H1 (cell line): ENCODE measurements around the gene KIF13A. TPM values are rescaled to one million over a fixed set of nuclear protein-coding genes. Genes with fewer than 3 reads are reported as not detected.

Experiments
- CTCF ChIA-PET: fragments of 300-600 bp; sonication (Branson Sonifier 250); formaldehyde crosslinking; loops from one replicate; lab custom pipeline; 2021; ENCODE audit not compliant: partially characterized antibody; lab: Charles Lee
- POLR2A ChIA-PET: fragments of 300-600 bp; sonication (Branson Sonifier 250); formaldehyde crosslinking; loops from one replicate; lab custom pipeline; 2021; ENCODE audit warnings: inconsistent platforms; ENCODE audit not compliant: partially characterized antibody; lab: Charles Lee
- DNase-seq, 2 experiments: peaks; one replicate each; pipeline versions ENCODE4 v3.0.0 to v3.0.0-alpha.2; 2010 to 2022; ENCODE audit warnings: low spot score in 2 of 2, low read depth in 1 of 2, mixed read lengths in 1 of 2
- FAIRE-seq: peaks from 2 replicates; lab custom pipeline; 2011; peaks lifted over from hg19 to GRCh38; lab: Jason Lieb, UNC
- H2AFZ ChIP-seq: 2 replicates; pipeline ENCODE4 v1.8.1; 2012; ENCODE audit warnings: low read length, inconsistent platforms
- H2AK5ac ChIP-seq: 2 replicates; pipeline ENCODE4 v1.6.1; 2013; ENCODE audit warnings: low read depth, low read length
- H2BK120ac ChIP-seq: replicated peaks from 2 replicates; pipeline ENCODE3; 2013; ENCODE audit warnings: low read depth, low read length, inconsistent platforms
- H2BK12ac ChIP-seq: 2 replicates; pipeline ENCODE4 v1.6.1; 2013; ENCODE audit warnings: low read depth, low read length
- H2BK15ac ChIP-seq: 2 replicates; pipeline ENCODE4 v1.6.1; 2013; ENCODE audit warnings: low read length
- H2BK20ac ChIP-seq: 2 replicates; pipeline ENCODE4 v1.6.1; 2013; ENCODE audit warnings: low read length
- H2BK5ac ChIP-seq: 2 replicates; pipeline ENCODE4 v1.6.1; 2013; ENCODE audit warnings: low read depth, low read length
- H3K14ac ChIP-seq: 2 replicates; pipeline ENCODE4 v1.6.1; 2013; ENCODE audit warnings: inconsistent platforms; ENCODE audit not compliant: insufficient read length
- H3K18ac ChIP-seq: 2 replicates; pipeline ENCODE4 v1.6.1; 2013; ENCODE audit warnings: low read length; ENCODE audit errors: extremely low read depth
- H3K23ac ChIP-seq: 2 replicates; pipeline ENCODE4 v1.6.1; 2013; ENCODE audit warnings: inconsistent platforms; ENCODE audit not compliant: insufficient read length
- H3K23me2 ChIP-seq: 2 replicates; pipeline ENCODE4 v1.6.1; 2013; ENCODE audit warnings: low read depth, low read length
- H3K27ac ChIP-seq: 2 replicates; pipeline ENCODE4 v1.6.1; 2011; ENCODE audit warnings: low read depth, low read length, inconsistent platforms
- H3K27me3 ChIP-seq, 4 experiments: replicated peaks in 1 of 4; 1 replicate in 1 of 4; 2 replicates in 3 of 4; pipeline versions ENCODE4 v1.6.1 to v1.8.1; 2011 to 2013; ENCODE audit warnings: low read length in 3 of 4, mild to moderate bottlenecking in 3 of 4, inconsistent platforms in 2 of 4, mixed read lengths in 2 of 4, moderate library complexity in 1 of 4; ENCODE audit not compliant: control insufficient read depth in 3 of 4, insufficient read depth in 3 of 4; ENCODE audit errors: extremely low read depth in 1 of 4
- H3K36me3 ChIP-seq, 4 experiments: 2 replicates each; pipeline versions ENCODE4 v1.6.1 to v1.8.1; 2011 to 2013; ENCODE audit warnings: mild to moderate bottlenecking in 4 of 4, low read length in 3 of 4, moderate library complexity in 2 of 4, control low read depth in 1 of 4, inconsistent platforms in 1 of 4; ENCODE audit not compliant: insufficient read depth in 4 of 4, control insufficient read depth in 2 of 4
- H3K4ac ChIP-seq: replicated peaks from 2 replicates; pipeline ENCODE3; 2013; ENCODE audit warnings: low read length, low read depth, mixed read lengths, inconsistent platforms; ENCODE audit not compliant: insufficient read length
- H3K4me1 ChIP-seq, 4 experiments: replicated peaks in 1 of 4; 1 replicate in 1 of 4; 2 replicates in 3 of 4; pipeline versions ENCODE4 v1.6.1 to v1.8.1; 2011 to 2013; ENCODE audit warnings: low read length in 3 of 4, inconsistent platforms in 2 of 4, mixed read lengths in 1 of 4; ENCODE audit not compliant: insufficient read depth in 4 of 4, control insufficient read depth in 3 of 4
- H3K4me2 ChIP-seq, 2 experiments: 2 replicates each; pipeline versions ENCODE4 v1.6.1 to v1.8.1; 2011 to 2013; ENCODE audit warnings: low read depth in 2 of 2, low read length in 2 of 2, control low read depth in 1 of 2, inconsistent platforms in 1 of 2, mild to moderate bottlenecking in 1 of 2; ENCODE audit not compliant: insufficient read depth in 1 of 2
- H3K4me3 ChIP-seq, 4 experiments: fragments of 200-600, 300-600 bp in 1 of 4; sonication (generic), shearing (Covaris generic), sonication (Bioruptor Twin) in 1 of 4; 2 replicates each; pipeline versions ENCODE4 v1.5.1 to v1.8.1; 2011 to 2016; ENCODE audit warnings: low read length in 4 of 4, low read depth in 3 of 4, control low read depth in 2 of 4, inconsistent platforms in 2 of 4, mild to moderate bottlenecking in 2 of 4, mixed read lengths in 1 of 4, moderate library complexity in 1 of 4; ENCODE audit not compliant: insufficient read depth in 2 of 4; ENCODE audit errors: extremely low read depth in 1 of 4
- H3K56ac ChIP-seq: replicated peaks from 2 replicates; pipeline ENCODE3; 2013; ENCODE audit warnings: low read depth, mild to moderate bottlenecking, mixed read lengths, low read length, inconsistent platforms; ENCODE audit not compliant: insufficient read length
- H3K79me1 ChIP-seq: 2 replicates; pipeline ENCODE4 v1.6.1; 2013; ENCODE audit warnings: low read depth, low read length, control low read depth
- H3K79me2 ChIP-seq, 2 experiments: 2 replicates each; pipeline versions ENCODE4 v1.6.1 to v1.8.1; 2012 to 2013; ENCODE audit warnings: low read length in 2 of 2, mild to moderate bottlenecking in 2 of 2, inconsistent platforms in 1 of 2; ENCODE audit not compliant: insufficient read depth in 2 of 2, control insufficient read depth in 1 of 2
- H3K9ac ChIP-seq, 4 experiments: replicated peaks in 1 of 4; 1 replicate in 1 of 4; 2 replicates in 3 of 4; pipeline versions ENCODE4 v1.6.1 to v1.8.1; 2011 to 2013; ENCODE audit warnings: low read depth in 3 of 4, low read length in 3 of 4, control low read depth in 2 of 4, mild to moderate bottlenecking in 2 of 4, moderate library complexity in 2 of 4, inconsistent platforms in 1 of 4; ENCODE audit errors: extremely low read depth in 1 of 4
- H3K9me3 ChIP-seq, 2 experiments: 2 replicates each; pipeline versions ENCODE4 v1.6.1 to v1.8.1; 2012 to 2013; ENCODE audit warnings: mild to moderate bottlenecking in 2 of 2, moderate library complexity in 2 of 2, control low read depth in 1 of 2, inconsistent platforms in 1 of 2, low read depth in 1 of 2, low read length in 1 of 2, mixed read lengths in 1 of 2; ENCODE audit not compliant: insufficient read depth in 2 of 2
- H4K20me1 ChIP-seq, 2 experiments: replicated peaks in 1 of 2; 2 replicates each; pipeline versions ENCODE3 to v1.8.1; 2011 to 2013; ENCODE audit warnings: inconsistent platforms in 2 of 2, low read length in 2 of 2, mild to moderate bottlenecking in 1 of 2; ENCODE audit not compliant: insufficient read depth in 2 of 2, control insufficient read depth in 1 of 2
- H4K5ac ChIP-seq: 2 replicates; pipeline ENCODE4 v1.6.1; 2013; ENCODE audit warnings: low read length, low read depth, mixed read lengths, inconsistent platforms; ENCODE audit not compliant: insufficient read length
- H4K8ac ChIP-seq: 2 replicates; pipeline ENCODE4 v1.8.0; 2013; ENCODE audit warnings: mild to moderate bottlenecking, moderate library complexity, low read length, inconsistent platforms; ENCODE audit not compliant: insufficient read depth; ENCODE audit errors: extremely low read depth
- H4K91ac ChIP-seq: replicated peaks from 2 replicates; pipeline ENCODE3; 2013; ENCODE audit warnings: low read length, mixed read lengths, inconsistent platforms; ENCODE audit not compliant: insufficient read length
- ASH2L ChIP-seq: fragments of 200-600, 300-600 bp; sonication (generic); IDR thresholded peaks from one replicate; pipeline ENCODE4 v1.7.1; 2017; ENCODE audit warnings: low read length
- CEBPB ChIP-seq: IDR thresholded peaks from 2 replicates; pipeline ENCODE4 v1.6.1; 2012; ENCODE audit warnings: low read depth, low read length
- CHD1 ChIP-seq: IDR thresholded peaks from 2 replicates; pipeline ENCODE4 v1.6.1; 2012; ENCODE audit warnings: low read depth, low read length, improper control_type of control experiment
- KDM5A ChIP-seq: fragments of 200-600 bp; IDR thresholded peaks from 2 replicates; pipeline ENCODE4 v1.7.1; 2012; ENCODE audit warnings: mild to moderate bottlenecking, low read length, inconsistent platforms, mixed read lengths
- MAFK ChIP-seq: IDR thresholded peaks from 2 replicates; pipeline ENCODE4 v1.6.1; 2012; ENCODE audit warnings: low read depth, mild to moderate bottlenecking, improper control_type of control experiment, low read length
- POU5F1 ChIP-seq: IDR thresholded peaks from 2 replicates; pipeline ENCODE4 v1.6.1; 2011; ENCODE audit warnings: low read depth, mild to moderate bottlenecking, low read length, moderate library complexity
- RFX5 ChIP-seq: IDR thresholded peaks from 2 replicates; pipeline ENCODE4 v1.6.1; 2011; ENCODE audit warnings: low read depth, low read length, improper control_type of control experiment, borderline replicate concordance
- RNF2 ChIP-seq: fragments of 200-900, 300-1000 bp; sonication (generic); IDR thresholded peaks from 2 replicates; pipeline ENCODE4 v1.7.1; 2016; ENCODE audit warnings: borderline replicate concordance, low read depth, mild to moderate bottlenecking, antibody characterized with exemption, low read length; ENCODE audit not compliant: poor library complexity, severe bottlenecking; ENCODE audit errors: missing control alignments
- SP4 ChIP-seq: IDR thresholded peaks from 2 replicates; pipeline ENCODE4 v1.6.1; 2012; ENCODE audit warnings: low read length, inconsistent platforms
- TAF1 ChIP-seq: IDR thresholded peaks from 2 replicates; pipeline ENCODE4 v1.6.1; 2011; ENCODE audit warnings: mild to moderate bottlenecking, low read depth, low read length
- TBP ChIP-seq: IDR thresholded peaks from 2 replicates; pipeline ENCODE4 v1.6.1; 2011; ENCODE audit warnings: low read depth, low read length, improper control_type of control experiment
- TCF12 ChIP-seq: IDR thresholded peaks from 2 replicates; pipeline ENCODE4 v1.6.1; 2011; ENCODE audit warnings: low read depth, mild to moderate bottlenecking, low read length
- YY1 ChIP-seq: IDR thresholded peaks from 2 replicates; pipeline ENCODE4 v1.6.1; 2011; ENCODE audit warnings: low read depth, mild to moderate bottlenecking, low read length
- polyA plus RNA-seq, 7 experiments: library from polyadenylated mRNA; depleted of rRNA in 3 of 7; stranded (reverse) in 5 of 7; unstranded in 2 of 7; fragments of >200 nt in 5 of 7; fragments of 200-250 nt in 2 of 7; gene quantifications; 1 replicate in 5 of 7; 2 replicates in 1 of 7; 4 replicates in 1 of 7; pipeline versions ENCODE4 v1.2.1 to v1.2.3, GENCODE V29; 2011 to 2013; ENCODE audit warnings: missing spikeins in 2 of 7, mixed read lengths in 2 of 7
- total RNA-seq: library from RNA; stranded (reverse); fragmentation: NEBNext Ultra II Directional; extraction: Animal tissue kit (Norgen Biotek cat#: 25700); gene quantifications from 2 replicates; pipeline ENCODE4 v1.2.1, GENCODE V29; 2021
- TF ChIP-seq, protein P1 (sequence below): IDR thresholded peaks from 2 replicates; pipeline ENCODE4 v1.6.1; 2012; ENCODE audit warnings: low read length, inconsistent platforms
- TF ChIP-seq, protein P2 (sequence below): IDR thresholded peaks from 2 replicates; pipeline ENCODE4 v1.6.1; 2012; ENCODE audit warnings: inconsistent platforms

The KIF13A gene
- total and polyA plus RNA-seq, 2 of the 8 experiments (the other 6 are each of a cell fraction or from before 2014, with no cell fraction given), result 14.7 to 40.8 TPM

DNA sequence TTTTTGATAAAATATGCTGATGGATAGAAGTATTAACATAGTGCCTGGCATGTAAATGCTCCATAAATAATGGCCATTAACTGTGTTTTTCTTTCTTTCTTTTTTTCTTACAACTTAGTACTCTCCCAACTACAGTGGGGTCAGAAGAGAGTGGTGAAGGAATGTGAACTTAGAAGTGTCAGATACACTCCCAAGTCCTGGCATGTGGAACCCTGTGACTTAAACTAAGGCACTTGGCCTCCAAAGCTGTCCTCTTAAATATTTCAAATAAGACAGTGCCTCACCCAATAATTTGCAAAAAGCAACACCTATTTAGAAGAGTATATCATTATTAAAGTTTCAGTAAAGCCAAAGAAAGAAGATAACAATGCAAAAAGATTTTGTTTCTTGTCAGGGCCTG is 151.7 kb downstream of the KIF13A start:
- no peak overlapping the region for H3K4me3 ChIP-seq
- ChIA-PET CTCF (no interaction called here), POLR2A (no interaction called here)
- no peak for DNase-seq
- H2BK120ac ChIP-seq, result no peak overlapping the region
- H3K23ac ChIP-seq, result no peak overlapping the region
- no peak overlapping the region for H3K4me2 ChIP-seq
- H3K14ac ChIP-seq, result no peak overlapping the region
- H3K9me3 ChIP-seq, result no peaks in the 10 kb centered on the region
- no peaks in the 10 kb centered on the region for H3K79me2 ChIP-seq
- no peak overlapping the region for H3K56ac ChIP-seq
- no peak overlapping the region for H4K5ac ChIP-seq
- H3K4ac ChIP-seq, result no peak overlapping the region
- H4K20me1 ChIP-seq, result no peaks in the 10 kb centered on the region
- H3K9ac ChIP-seq, result no peak overlapping the region
- H4K8ac ChIP-seq, result no peak overlapping the region
- no peak overlapping the region for H4K91ac ChIP-seq
- H3K79me1 ChIP-seq, result no peaks in the 10 kb centered on the region
- no peak overlapping the region for H3K18ac ChIP-seq
- peaks cover 0 to 26% (median 9%) of the 10 kb centered on the region in 4 experiments; a peak in 7 of 8 replicates for H3K36me3 ChIP-seq
- H2BK15ac ChIP-seq, result no peak overlapping the region
- H2AK5ac ChIP-seq, result no peak overlapping the region
- H3K27me3 ChIP-seq, result no peaks in the 10 kb centered on the region
- no peak for FAIRE-seq
- no peak overlapping the region for H2BK20ac ChIP-seq
- peaks cover 0 to 6% (median 2%) of the 10 kb centered on the region in 4 experiments; a peak in 2 of 7 replicates for H3K4me1 ChIP-seq
- H2BK5ac ChIP-seq, result no peak overlapping the region
- no peak overlapping the region for H2AFZ ChIP-seq
- TF ChIP-seq, protein P1, sequence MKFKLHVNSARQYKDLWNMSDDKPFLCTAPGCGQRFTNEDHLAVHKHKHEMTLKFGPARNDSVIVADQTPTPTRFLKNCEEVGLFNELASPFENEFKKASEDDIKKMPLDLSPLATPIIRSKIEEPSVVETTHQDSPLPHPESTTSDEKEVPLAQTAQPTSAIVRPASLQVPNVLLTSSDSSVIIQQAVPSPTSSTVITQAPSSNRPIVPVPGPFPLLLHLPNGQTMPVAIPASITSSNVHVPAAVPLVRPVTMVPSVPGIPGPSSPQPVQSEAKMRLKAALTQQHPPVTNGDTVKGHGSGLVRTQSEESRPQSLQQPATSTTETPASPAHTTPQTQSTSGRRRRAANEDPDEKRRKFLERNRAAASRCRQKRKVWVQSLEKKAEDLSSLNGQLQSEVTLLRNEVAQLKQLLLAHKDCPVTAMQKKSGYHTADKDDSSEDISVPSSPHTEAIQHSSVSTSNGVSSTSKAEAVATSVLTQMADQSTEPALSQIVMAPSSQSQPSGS, result no peak
- TF ChIP-seq ASH2L, result no peak
- no peak for TF ChIP-seq SP4
- no peak for TF ChIP-seq TBP
- TF ChIP-seq POU5F1, result no peak
- TF ChIP-seq TAF1, result no peak
- TF ChIP-seq KDM5A, result no peak
- TF ChIP-seq MAFK, result no peak
- no peak for TF ChIP-seq CHD1
- TF ChIP-seq YY1, result no peak
- TF ChIP-seq, protein P2, sequence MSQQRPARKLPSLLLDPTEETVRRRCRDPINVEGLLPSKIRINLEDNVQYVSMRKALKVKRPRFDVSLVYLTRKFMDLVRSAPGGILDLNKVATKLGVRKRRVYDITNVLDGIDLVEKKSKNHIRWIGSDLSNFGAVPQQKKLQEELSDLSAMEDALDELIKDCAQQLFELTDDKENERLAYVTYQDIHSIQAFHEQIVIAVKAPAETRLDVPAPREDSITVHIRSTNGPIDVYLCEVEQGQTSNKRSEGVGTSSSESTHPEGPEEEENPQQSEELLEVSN, result no peak
- TF ChIP-seq TCF12, result no peak
- no peak for TF ChIP-seq CEBPB
- no peak for TF ChIP-seq RNF2
- TF ChIP-seq RFX5, result no peak
- H3K27ac ChIP-seq, result no peak overlapping the region
- no peak overlapping the region for H2BK12ac ChIP-seq
- no peaks in the 10 kb centered on the region for H3K23me2 ChIP-seq
